Testis (tissue), 3 donors: ENCODE measurements around the gene RPL5. TPM values are rescaled to one million over a fixed set of nuclear protein-coding genes. Genes with fewer than 3 reads are reported as not detected.

Experiments
- DNase-seq: peaks from one replicate; pipeline ENCODE4 v3.0.0-alpha.2; 2019
- H3K27ac ChIP-seq, 2 donors: fragments of 200-600 bp; sonication (generic); one replicate each; pipeline ENCODE4 v1.5.1; 2019
- H3K27me3 ChIP-seq: fragments of 200-600 bp; sonication (generic); one replicate; pipeline ENCODE4 v1.5.1; 2019
- H3K36me3 ChIP-seq: fragments of 200-600 bp; sonication (generic); one replicate; pipeline ENCODE4 v1.5.1; 2017; ENCODE audit warnings: low read depth; ENCODE audit errors: missing control alignments
- H3K4me1 ChIP-seq: fragments of 200-600 bp; sonication (generic); one replicate; pipeline ENCODE4 v1.5.1; 2019
- H3K4me3 ChIP-seq, 2 donors: fragments of 200-600 bp; sonication (generic); one replicate each; pipeline ENCODE4 v1.5.1; 2017 to 2019
- H3K9me3 ChIP-seq: fragments of 200-600 bp; sonication (generic); one replicate; pipeline ENCODE4 v1.5.1; 2017
- POLR2A ChIP-seq: fragments of 450-650 bp; IDR thresholded peaks from one replicate; pipeline ENCODE4 v1.6.1; 2017; ENCODE audit warnings: antibody characterized with exemption, mild to moderate bottlenecking, moderate library complexity
- WGBS, 2 donors: methylation state at CpG; one replicate each; pipeline ENCODE4 v1.1.5; 2018; 5-methylcytosine and 5-hydroxymethylcytosine counted together
- intact Hi-C: fragments of 100-400 bp; cut with DNase I; formaldehyde crosslinking; loops from one replicate; pipeline ENCODE4 v1.15.1; 2023; ENCODE audit warnings: low total_unique reads
- polyA plus RNA-seq: library from polyadenylated mRNA; stranded (reverse); fragments of 350-450 nt; fragmentation: Illumina TruSeq; extraction: RNeasy Lipid Tissue Mini Kit (QIAGEN cat#74804); gene quantifications from one replicate; pipeline ENCODE4 v1.2.3, GENCODE V29; 2014; ENCODE audit warnings: low read depth, low replicate concordance; ENCODE audit not compliant: insufficient read depth
- total RNA-seq, 2 donors: library from RNA; depleted of rRNA; stranded (reverse); fragments of >200 nt; gene quantifications; one replicate each; pipeline ENCODE4 v1.2.3, GENCODE V29; 2016
- TF ChIP-seq, protein P1 (sequence below), 3 experiments: fragments of 450-650 bp in 2 of 3; fragments of 200-600 bp in 1 of 3; sonication (generic) in 1 of 3; IDR thresholded peaks; one replicate each; pipeline ENCODE4 v1.5.1; 2016 to 2019; ENCODE audit warnings: antibody characterized with exemption in 3 of 3, mild to moderate bottlenecking in 2 of 3, moderate library complexity in 1 of 3

Gene RPL5
- total and polyA plus RNA-seq, 3 donors from 2014 or later = 548 to 929 (median 899) TPM

DNA sequence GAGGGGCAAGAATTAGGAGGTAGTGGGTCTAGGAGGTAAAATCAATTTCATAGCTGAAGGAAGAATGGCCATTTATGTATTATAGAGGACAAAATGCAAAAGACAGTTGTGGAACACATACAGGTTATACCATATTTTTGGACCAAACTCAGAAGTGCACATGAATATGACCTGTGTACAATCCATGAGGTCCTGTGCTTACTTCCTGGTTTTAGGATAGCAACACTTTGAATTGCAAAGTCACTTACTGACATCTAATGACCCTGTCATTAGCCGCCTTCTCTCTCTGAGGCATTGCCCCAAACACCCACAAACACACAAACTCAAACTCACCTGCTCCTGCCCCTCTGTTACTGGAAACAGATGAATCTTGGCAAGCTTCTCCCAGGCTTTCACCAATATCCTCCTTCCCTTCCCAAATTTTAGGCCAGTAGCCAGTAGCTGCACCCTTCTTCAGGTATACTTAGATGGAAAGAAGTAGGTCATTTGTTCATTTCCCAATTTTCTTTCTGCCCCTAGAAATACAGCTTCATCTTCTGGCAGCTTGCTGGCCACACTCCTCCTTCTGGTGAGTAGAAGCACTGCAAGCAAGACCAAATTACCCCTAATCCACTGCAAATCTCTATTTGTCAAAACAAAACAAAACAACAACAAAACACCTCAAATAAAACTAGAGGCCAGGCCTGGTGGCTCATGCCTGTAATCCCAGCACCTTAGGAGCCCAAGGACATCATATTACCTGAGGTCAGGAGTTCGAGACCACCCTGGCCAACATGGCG lies 13.7 kb upstream of the RPL5 start:
- Histone ChIP-seq H3K36me3 (no peaks in the 10 kb centered on the region), H3K27me3 (no peaks in the 10 kb centered on the region), H3K4me1 (no peaks in the 10 kb centered on the region), H3K27ac (no peak overlapping the region), H3K4me3 (no peak overlapping the region), H3K9me3 (no peaks in the 10 kb centered on the region)
- TF ChIP-seq POLR2A = no peak
- TF ChIP-seq, protein P1, sequence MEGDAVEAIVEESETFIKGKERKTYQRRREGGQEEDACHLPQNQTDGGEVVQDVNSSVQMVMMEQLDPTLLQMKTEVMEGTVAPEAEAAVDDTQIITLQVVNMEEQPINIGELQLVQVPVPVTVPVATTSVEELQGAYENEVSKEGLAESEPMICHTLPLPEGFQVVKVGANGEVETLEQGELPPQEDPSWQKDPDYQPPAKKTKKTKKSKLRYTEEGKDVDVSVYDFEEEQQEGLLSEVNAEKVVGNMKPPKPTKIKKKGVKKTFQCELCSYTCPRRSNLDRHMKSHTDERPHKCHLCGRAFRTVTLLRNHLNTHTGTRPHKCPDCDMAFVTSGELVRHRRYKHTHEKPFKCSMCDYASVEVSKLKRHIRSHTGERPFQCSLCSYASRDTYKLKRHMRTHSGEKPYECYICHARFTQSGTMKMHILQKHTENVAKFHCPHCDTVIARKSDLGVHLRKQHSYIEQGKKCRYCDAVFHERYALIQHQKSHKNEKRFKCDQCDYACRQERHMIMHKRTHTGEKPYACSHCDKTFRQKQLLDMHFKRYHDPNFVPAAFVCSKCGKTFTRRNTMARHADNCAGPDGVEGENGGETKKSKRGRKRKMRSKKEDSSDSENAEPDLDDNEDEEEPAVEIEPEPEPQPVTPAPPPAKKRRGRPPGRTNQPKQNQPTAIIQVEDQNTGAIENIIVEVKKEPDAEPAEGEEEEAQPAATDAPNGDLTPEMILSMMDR (IDR thresholded peaks at IDR 0.05) = peak; percentile 49 to 64 (median 61)
- DNase-seq = no peak
- WGBS, 2 donors = 94 to 98% methylated on average over 3 of the region's 3 CpGs
- intact Hi-C loops = no loop called here

DNA sequence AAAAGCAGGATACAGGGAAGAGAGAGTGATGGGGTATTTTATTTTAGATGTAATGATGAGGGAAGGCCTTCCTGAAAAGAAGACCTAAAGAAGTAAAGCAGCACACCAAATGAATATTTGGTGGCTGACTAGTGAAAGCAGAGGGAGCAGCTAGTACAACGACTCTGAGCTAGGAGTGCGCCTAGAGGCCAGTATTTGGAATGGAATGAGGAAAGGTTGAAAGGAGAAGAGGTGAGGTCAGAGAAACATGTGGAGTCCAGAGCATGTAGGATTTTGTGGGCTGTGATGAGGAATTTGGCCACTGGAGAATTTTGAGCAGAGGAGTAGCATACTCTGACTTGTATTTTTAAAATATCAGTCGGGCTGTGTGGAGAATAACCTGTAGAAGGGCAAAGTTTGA lies 11.8 kb upstream of the RPL5 start:
- no peak for TF ChIP-seq POLR2A
- TF ChIP-seq, protein P1 (IDR thresholded peaks at IDR 0.05) = no peak
- Histone ChIP-seq H3K27me3 (no peaks in the 10 kb centered on the region), H3K9me3 (no peaks in the 10 kb centered on the region), H3K4me1 (no peaks in the 10 kb centered on the region), H3K27ac (no peak overlapping the region), H3K36me3 (no peaks in the 10 kb centered on the region), H3K4me3 (no peak overlapping the region)
- 63 to 72% methylated on average over 3 of the region's 3 CpGs for WGBS, 2 donors
- intact Hi-C loops = no loop called here
- no peak for DNase-seq

DNA sequence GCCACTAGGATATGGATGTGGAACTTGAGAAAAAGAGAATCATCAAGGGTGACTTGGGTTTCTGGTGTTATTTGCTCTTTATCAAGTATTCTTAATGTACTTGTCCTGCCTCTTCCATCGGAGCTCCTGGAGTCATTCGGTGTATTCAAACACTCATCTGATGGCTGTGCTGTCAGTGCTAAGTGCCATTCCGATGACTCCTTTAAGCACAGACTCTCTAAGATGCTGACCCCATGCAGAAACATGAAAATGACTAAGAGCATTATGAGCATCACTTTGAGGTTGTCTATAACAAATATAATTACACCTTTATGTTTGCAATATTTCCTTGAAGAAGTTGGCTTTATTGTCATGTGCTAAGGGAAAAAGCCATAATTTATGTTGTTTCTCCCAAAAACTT lies 11.3 kb upstream of the RPL5 start:
- Histone ChIP-seq H3K4me3 (no peak overlapping the region), H3K27me3 (no peaks in the 10 kb centered on the region), H3K36me3 (no peaks in the 10 kb centered on the region), H3K4me1 (no peaks in the 10 kb centered on the region), H3K27ac (no peak overlapping the region), H3K9me3 (no peaks in the 10 kb centered on the region)
- DNase-seq = no peak
- intact Hi-C loops = no loop called here
- WGBS, 2 donors = 92 to 98% methylated on average over 3 of the region's 3 CpGs
- TF ChIP-seq, protein P1 (IDR thresholded peaks at IDR 0.05) = no peak
- TF ChIP-seq POLR2A = no peak

DNA sequence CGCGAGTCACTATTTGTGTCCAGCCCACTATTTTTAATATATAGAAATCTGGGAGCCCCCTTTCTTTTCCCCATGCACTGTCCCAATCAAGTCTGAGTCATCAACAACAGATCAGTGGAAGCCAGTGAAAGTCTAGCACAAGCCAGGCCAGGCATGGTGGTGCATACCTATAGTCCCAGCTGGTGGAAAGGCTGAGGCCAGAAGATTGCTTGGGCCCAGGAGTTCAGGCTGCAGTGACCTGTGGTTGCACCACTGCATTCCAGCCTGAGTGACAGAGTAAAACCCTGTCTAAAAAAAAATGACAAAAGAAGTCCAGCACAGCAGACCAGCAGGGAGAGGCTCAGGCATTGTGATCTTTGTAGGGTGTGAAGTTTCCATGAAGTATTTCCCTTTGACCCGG lies 9.0 kb upstream of the RPL5 start:
- H3K4me3 ChIP-seq = no peak overlapping the region
- no peak overlapping the region for H3K27ac ChIP-seq
- no peaks in the 10 kb centered on the region for H3K4me1 ChIP-seq
- 79 to 88% methylated on average over 3 of the region's 3 CpGs for WGBS, 2 donors
- intact Hi-C loops = no loop called here
- DNase-seq = no peak
- no peaks in the 10 kb centered on the region for H3K36me3 ChIP-seq
- no peaks in the 10 kb centered on the region for H3K27me3 ChIP-seq
- no peaks in the 10 kb centered on the region for H3K9me3 ChIP-seq
- TF ChIP-seq, protein P1 (IDR thresholded peaks at IDR 0.05) = no peak
- no peak for TF ChIP-seq POLR2A

DNA sequence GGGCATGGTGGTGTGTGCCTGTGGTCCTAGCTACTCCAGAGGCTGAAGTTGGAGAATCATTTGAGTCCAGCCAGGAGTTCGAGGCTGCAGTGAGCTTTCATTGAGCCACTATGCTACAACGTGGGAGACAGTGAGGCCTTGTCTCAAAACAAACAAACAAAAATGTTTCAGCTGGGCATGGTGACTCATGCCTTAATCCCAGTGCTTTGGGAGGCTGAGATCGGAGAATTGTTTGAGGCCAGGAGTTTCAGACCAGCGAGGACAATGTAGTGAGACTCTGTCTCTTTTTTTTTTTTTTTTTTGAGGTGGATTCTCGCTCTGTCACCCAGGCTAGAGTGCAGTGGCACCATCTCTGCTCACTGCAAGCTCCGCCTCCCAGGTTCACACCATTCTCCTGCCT lies 5.0 kb upstream of the RPL5 start:
- TF ChIP-seq, protein P1 (IDR thresholded peaks at IDR 0.05) = no peak
- TF ChIP-seq POLR2A = no peak
- DNase-seq = no peak
- H3K27ac ChIP-seq = no peak overlapping the region
- no peak overlapping the region for H3K4me3 ChIP-seq
- H3K4me1 ChIP-seq = no peaks in the 10 kb centered on the region
- H3K36me3 ChIP-seq = no peaks in the 10 kb centered on the region
- no peaks in the 10 kb centered on the region for H3K9me3 ChIP-seq
- no peaks in the 10 kb centered on the region for H3K27me3 ChIP-seq
- intact Hi-C loops = no loop called here
- 92% methylated on average over 6 of the region's 6 CpGs; no CpG with 5 or more reads in 1 of the 2 donors for WGBS, 2 donors
